Activated CD8-positive, alpha-beta memory T cell treated with anti-CD3 and anti-CD28 coated beads, Interleukin-2, amount 50 U/mL, for 1 hour (primary cell): ENCODE measurements around the gene NINL.

Source experiments
- DNase-seq: peaks from one replicate; pipeline ENCODE4 v3.0.0-alpha.2; 2020; ENCODE audit errors: extremely low read depth

The NINL gene

DNA sequence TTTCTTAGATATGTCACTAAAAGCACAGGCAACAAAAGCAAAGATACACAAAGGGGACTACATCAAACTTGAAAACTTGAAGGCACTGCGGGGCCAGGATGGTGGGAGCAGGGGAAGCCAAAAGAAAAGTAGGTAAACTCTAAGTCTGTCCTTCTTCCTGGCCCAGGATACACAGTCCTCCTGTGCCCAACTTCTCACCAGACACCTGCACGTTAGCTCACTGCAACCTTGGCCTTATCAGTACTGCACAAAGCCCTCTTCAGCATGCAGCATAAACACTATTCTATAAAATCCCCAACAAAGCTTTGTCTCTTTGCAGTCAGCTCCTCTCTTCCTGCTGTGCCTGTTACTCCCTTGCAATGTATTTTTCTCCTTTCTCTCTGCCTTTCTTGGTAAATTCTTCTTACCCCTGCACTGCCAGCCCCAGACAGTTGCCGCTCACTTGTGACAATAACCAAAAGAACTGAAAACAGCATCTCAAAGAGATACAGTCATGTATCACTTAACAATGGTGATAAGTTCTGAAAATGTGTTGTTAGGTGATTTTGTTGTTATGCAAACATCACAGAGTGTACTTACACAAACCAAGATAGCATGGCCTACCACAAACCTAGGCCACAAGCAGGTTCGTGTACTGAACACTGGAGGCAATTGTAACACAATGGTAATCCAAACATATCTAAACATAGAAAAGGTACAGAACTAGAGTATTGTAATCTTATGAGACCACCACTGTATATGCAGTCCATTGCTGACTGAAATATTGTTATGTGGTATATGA is 51.2 kb downstream of the NINL start:
- DNase-seq = no peak

GRCh38 chr20:25532971-25533391 is 52.4 kb downstream of the NINL start:
- no peak for DNase-seq

DNA sequence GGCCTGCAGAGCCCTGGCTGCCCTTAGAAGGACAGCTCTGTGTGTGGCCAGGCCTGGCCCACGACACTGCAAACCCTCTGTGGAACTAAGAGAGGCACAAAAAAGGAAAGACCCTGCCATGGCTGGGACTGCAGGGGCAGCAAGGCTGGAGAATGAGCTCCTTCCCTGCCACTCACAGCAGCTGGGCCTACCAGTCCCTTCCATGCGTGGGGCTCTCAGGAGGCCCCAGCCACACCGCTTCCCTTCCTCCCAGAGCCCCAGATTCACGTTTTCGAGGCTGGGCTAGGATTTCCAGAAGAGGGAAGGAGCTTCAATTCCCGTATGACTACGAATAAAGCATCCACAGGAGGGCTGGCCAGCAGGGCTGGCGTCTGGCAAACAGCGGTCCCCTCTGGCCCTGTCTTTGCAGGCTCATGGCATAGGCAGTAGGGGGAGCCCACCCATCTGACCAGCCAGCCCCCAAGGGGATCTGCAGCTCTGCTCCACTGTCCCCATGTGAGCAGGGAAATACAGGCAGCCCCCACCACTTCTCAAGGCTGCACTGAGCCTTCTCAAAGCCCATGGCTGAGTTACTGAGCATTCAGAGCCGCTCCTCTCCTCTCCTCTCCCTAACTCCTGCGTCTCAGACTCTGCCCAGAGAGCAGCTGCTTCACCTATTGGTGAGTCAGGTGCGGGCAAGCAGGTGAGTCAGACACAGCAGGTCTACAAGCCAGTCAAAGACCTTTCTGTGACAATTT is 53.1 kb downstream of the NINL start:
- no peak for DNase-seq

- DNase-seq = no peak
Observed at GRCh38 chr20:25529295-25529951, 55.9 kb downstream of the NINL start.

DNA sequence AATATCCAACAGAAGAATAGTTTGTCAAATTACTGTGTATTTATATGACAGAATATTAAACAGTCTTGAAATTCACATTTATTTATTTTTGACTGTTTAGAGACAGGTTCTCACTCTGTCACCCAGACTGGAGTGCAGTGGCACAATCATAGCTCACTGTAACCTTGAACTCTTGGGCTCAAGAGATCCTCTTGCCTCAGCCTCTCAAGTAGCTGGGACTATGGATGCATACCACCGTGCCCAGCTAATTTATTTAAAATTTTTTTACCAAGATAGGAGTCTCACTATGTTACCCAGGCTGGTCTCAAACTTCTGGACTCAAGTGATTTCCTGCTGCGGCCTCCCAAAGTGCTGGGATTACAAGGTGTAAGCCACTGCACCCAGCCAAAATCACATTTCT is 57.4 kb downstream of the NINL start:
- DNase-seq = no peak

- DNase-seq = no peak
Observed at GRCh38 chr20:25526446-25526845, 58.9 kb downstream of the NINL start.

DNA sequence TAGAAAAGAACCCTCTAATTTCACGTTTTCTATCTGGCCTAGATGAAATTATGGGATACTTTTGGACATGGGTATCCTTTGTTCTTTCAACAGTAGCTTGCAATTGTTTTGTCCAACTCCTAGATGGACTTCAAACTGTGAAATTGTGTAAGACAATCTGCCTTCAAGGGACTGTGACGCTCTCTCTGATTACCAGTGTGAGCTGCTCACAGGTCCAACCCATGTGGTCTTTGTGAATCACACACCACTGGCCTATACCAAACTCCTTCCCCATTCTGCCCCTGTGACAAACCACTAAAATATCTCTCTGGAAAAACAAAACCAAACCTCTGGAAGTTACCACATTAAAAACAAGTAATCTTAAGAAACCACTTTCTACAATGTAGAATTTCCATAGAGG is 59.5 kb downstream of the NINL start:
- DNase-seq = no peak

GRCh38 chr20:25525295-25525694 is 60.0 kb downstream of the NINL start:
- DNase-seq = no peak

- no peak for DNase-seq
Observed at GRCh38 chr20:25521382-25521781, 63.9 kb downstream of the NINL start.

GRCh38 chr20:25517124-25517523 is 68.2 kb downstream of the NINL start:
- DNase-seq = no peak

DNA sequence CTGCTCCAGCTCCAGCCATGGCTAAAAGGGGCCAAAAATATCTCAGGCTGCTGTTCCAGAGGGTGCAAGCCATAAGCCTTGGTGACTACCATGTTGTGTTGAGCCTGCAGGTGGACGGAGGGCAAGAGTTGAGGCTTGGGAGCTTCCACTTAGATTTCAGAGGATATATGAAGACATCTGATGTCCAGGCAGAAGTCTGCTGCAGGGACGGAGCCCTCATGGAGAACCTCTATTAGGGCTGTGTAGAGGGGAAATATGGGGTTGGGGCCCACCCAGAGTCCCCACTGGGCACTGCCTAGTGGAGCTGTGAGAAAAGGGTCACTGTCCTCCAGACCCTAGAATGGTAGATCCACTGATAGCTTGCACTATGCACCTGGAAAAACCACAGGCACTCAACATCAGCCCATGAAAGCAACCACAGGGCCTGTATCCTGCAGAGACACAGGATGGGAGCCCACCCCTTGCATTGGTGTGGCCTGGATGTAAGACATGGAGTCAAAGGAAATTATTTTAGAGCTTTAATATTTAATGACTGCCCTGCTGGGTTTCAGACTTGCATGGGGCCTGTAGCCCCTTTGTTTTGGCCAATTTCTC is 70.5 kb downstream of the NINL start:
- no peak for DNase-seq

DNA sequence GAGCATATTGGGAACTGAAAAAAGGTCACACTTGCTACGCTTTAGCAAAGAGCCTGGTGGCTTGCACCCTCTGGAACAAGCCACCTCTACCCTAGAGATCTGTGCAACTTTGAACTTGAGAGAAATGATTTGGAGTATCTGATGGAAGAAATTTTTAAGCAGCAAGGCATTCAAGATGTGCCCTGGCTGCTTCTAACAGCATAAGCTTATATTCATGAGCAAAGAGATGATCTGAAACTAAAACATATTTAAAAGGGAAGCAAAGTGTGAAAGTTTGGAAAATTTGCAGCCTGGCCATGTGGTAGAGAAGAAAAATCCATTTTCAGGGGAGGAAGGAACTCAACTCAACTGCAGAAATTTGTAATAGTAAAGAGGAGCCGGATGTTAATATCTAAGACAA is 71.1 kb downstream of the NINL start:
- DNase-seq = no peak

DNA sequence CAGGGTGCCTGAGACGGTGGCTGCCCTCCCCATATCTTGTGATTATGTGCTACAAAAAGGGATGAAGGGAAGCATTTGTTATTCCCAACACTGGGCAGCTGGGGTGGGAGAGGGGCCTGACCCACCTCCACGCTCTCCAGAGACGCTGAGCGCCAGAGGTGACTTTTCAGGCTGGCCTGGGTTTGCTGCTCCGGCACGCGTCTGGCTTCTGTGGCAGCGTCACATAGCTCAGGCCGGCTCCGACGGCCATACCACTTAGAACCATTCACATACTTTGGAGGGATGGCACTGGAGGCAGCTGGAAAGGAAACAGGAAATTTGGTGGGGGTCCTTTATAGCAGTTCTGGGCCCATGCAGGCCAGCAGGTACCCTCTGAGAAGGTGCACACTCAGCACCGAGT is 72.6 kb downstream of the NINL start:
- no peak for DNase-seq

DNA sequence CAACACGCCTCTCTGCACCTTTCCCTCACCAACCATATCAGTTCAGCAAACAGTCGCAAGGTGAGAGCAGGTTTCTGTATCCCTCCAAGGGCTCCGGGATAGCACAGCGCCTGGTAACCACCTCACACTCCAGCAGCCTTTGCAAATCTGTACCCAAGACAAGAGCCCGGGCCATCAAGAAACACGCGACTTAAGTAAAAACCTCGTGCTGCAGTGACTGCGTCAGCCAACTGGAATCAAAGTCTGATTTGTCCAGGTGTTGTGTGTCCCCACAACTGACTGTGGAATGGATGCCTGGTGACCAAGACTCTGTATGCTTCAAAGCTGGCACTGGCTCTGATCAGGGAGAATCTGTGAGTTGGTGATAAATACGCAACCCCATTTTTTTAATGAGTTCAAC is 74.1 kb downstream of the NINL start:
- no peak for DNase-seq

DNA sequence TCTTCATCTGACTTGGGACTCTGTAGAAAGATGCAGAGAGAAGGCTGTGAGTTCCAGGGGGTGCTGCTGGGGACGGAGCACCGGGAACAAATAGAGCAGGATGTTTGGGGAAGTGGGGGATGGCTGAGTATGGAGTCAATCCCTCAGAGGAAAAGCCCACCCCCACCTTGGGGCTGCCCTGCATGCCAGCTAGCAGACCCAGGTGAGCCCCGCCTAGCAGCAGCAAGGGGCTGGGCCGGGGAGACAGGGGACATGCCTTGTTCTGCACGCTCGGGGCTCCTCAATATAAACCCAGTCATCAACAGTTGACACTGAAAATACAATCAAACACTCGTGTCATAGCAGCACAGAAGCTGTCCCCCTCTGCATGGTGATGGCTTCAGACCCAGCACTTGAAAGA is 74.6 kb downstream of the NINL start:
- DNase-seq = no peak

DNA sequence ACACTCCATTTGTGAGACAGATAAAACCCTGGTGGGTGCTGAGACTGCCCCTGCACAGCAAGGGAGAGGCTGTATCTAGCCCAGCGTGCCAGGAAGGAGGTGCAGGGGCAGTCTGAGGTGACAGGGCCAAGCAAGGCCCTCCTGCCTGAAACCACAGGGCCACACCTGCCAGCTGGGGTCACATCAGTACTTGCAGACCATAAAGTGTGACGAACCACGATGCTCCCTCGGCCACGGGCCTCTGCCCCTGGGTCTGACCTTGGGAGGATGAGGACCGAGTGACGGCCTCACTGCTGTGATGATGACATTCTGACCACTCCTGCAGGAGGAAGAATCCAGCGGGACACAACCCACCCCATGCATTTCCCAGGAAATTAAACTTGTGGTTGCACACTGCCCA is 75.1 kb downstream of the NINL start:
- DNase-seq = no peak

GRCh38 chr20:25509084-25509483 is 76.2 kb downstream of the NINL start:
- DNase-seq = no peak

GRCh38 chr20:25508083-25508770 is 77.1 kb downstream of the NINL start:
- no peak for DNase-seq

GRCh38 chr20:25507385-25508082 is 77.8 kb downstream of the NINL start:
- no peak for DNase-seq

DNA sequence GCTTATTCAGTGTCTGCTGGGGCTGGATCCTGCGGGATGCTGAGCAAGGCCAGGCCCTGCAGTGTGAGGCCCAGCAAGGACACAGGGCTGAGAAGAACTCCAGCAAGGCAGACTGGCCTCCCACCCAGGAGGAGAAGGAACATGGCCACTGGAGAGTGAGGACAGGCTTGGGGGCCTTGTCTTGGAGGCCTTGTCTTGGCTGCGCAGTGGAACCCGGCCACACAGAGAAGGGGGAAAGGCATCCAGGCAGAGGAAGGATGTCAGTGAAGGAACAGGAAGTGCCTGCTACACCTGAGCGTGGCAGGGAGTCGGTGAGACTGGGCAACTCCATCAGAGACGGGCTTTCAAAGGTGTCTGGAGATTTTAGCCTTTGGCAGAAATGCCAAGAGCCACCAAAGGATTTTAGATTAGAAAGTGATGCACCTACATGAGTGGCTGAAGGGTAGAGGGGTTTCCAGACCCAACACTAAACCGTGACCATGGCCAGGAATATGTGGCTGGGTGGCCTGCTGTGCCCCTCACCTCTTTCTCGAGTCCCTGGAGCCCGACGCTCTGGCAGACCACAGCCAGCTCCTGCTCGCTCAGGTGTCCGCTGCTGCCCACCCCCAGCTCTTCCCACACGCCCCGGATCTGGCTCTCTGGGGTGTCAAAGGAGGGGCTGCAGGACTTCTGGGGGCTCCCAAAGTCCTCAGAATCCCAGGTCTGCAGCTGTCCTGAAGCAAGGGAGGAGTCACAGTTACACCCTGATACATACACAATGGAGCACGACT is 80.8 kb downstream of the NINL start:
- no peak for DNase-seq

DNA sequence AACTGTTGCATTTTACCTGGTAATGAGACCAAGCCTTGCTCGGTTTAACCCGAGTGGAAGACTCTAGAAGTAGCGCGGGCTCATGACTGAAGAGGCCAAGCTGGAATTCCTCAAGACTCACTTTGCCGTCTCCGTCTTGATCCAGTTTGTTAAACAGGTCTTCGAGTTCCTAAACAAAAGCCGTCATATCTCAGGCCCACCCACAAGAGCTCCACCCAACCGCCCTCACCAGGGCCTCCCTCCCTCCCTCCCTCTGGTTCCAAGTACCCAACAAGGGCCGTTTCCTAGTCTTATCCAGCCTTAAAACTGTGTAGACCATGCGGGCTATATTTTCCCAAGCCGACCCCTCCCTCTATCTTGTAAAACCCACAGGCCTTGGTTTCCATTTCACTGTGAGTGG is 81.4 kb downstream of the NINL start:
- DNase-seq = no peak
